Vagina (tissue), 2 donors: Measurements from ENCODE around the gene ROR2. TPM values are rescaled to one million over a fixed set of nuclear protein-coding genes. Genes with fewer than 3 reads are reported as not detected.

Source experiments
- DNase-seq, 2 donors: peaks; one replicate each; pipeline ENCODE4 v3.0.0-alpha.2; 2017; ENCODE audit errors: extremely low spot score in 2 of 2
- H3K27ac ChIP-seq: fragments of 200-600 bp; sonication (generic); one replicate; pipeline ENCODE4 v1.5.1; 2019
- H3K27me3 ChIP-seq: fragments of 200-600 bp; sonication (generic); one replicate; pipeline ENCODE4 v1.5.1; 2019
- H3K36me3 ChIP-seq, 2 donors: fragments of 200-600 bp; sonication (generic); one replicate each; pipeline ENCODE4 v1.5.1; 2017 to 2019
- H3K4me1 ChIP-seq: fragments of 200-600 bp; sonication (generic); one replicate; pipeline ENCODE4 v1.5.1; 2019
- H3K4me3 ChIP-seq, 2 donors: fragments of 200-600 bp; sonication (generic); 1 replicate in 1 of 2; 2 replicates in 1 of 2; pipeline ENCODE4 v1.5.1; 2016 to 2019
- H3K9me3 ChIP-seq: fragments of 200-600 bp; sonication (generic); one replicate; pipeline ENCODE4 v1.5.1; 2019
- CTCF ChIP-seq, 3 experiments: fragments of 450-650 bp in 2 of 3; fragments of 200-600 bp in 1 of 3; sonication (generic) in 1 of 3; IDR thresholded peaks; one replicate each; pipeline ENCODE4 v1.5.1; 2017 to 2019; ENCODE audit warnings: antibody characterized with exemption in 3 of 3, mild to moderate bottlenecking in 2 of 3, moderate library complexity in 2 of 3
- POLR2A ChIP-seq, 2 donors: fragments of 450-650 bp; IDR thresholded peaks; one replicate each; pipeline ENCODE4 v1.6.1; 2017; ENCODE audit warnings: antibody characterized with exemption in 2 of 2, mild to moderate bottlenecking in 2 of 2, moderate library complexity in 2 of 2
- POLR2AphosphoS5 ChIP-seq, 2 donors: sonication (generic); formaldehyde crosslinking; IDR thresholded peaks; one replicate each; pipeline ENCODE4 v1.9.0; 2017; ENCODE audit warnings: antibody characterized with exemption in 2 of 2, mild to moderate bottlenecking in 2 of 2, low read depth in 1 of 2; ENCODE audit not compliant: insufficient read depth in 1 of 2
- intact Hi-C: fragments of 100-400 bp; cut with DNase I; formaldehyde crosslinking; loops from one replicate; pipeline ENCODE4 v1.15.1; 2023
- total RNA-seq: library from RNA; depleted of rRNA; stranded (reverse); fragments of >200 nt; gene quantifications from one replicate; pipeline ENCODE4 v1.2.3, GENCODE V29; 2016

Gene ROR2
- total RNA-seq, 1 donor from 2014 or later: 22.3 TPM

DNA sequence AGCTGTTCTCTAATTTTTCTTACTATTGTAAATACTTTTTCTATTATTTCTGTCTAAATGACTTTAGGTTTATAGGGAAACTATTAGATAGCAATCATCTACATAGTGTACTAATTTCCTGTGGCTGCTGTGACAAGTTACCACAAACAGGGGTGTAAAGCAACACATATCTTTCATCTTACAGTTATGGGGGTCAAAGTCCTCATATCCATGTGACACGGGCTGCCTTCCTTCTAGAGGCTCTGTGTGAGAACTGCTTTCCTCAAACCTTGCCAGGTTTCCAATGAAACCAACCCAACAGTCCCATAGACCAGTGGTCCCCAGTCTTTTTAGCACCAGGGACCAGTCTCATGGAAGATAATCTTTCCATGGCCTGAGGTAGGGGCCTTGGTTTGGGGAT is 189.1 kb downstream of the ROR2 start:
- Histone ChIP-seq H3K27me3 (no peaks in the 10 kb centered on the region), H3K27ac (no peak overlapping the region), H3K9me3 (no peaks in the 10 kb centered on the region), H3K4me1 (no peaks in the 10 kb centered on the region), H3K36me3 (peaks cover 0 to 3% of the 10 kb centered on the region in 2 donors), H3K4me3 (no peak overlapping the region)
- TF ChIP-seq POLR2AphosphoS5 (IDR thresholded peaks at IDR 0.05; ENCODE audit: insufficient read depth in 1 of 2, low read depth in 1 of 2): no peak
- TF ChIP-seq POLR2A (IDR thresholded peaks at IDR 0.05): no peak
- TF ChIP-seq CTCF (IDR thresholded peaks at IDR 0.05): no peak
- DNase-seq: no peak
- intact Hi-C loops: no loop called here

- no peak for TF ChIP-seq POLR2AphosphoS5 (IDR thresholded peaks at IDR 0.05; ENCODE audit: insufficient read depth in 1 of 2, low read depth in 1 of 2)
- peak in 1 of 3 experiments; percentile 42 for TF ChIP-seq CTCF (IDR thresholded peaks at IDR 0.05)
- peaks cover 0 to 3% of the 10 kb centered on the region in 2 donors for H3K36me3 ChIP-seq
- no peaks in the 10 kb centered on the region for H3K4me1 ChIP-seq
- no peaks in the 10 kb centered on the region for H3K9me3 ChIP-seq
- H3K27me3 ChIP-seq: no peaks in the 10 kb centered on the region
- H3K4me3 ChIP-seq: no peak overlapping the region
- no peak overlapping the region for H3K27ac ChIP-seq
- no peak for DNase-seq
- intact Hi-C loops: no loop called here
Observed at GRCh38 chr9:91758491-91758981, 191.5 kb downstream of the ROR2 start.

GRCh38 chr9:91757782-91758181 is 192.2 kb downstream of the ROR2 start:
- no peaks in the 10 kb centered on the region for H3K27me3 ChIP-seq
- TF ChIP-seq POLR2AphosphoS5 (IDR thresholded peaks at IDR 0.05; ENCODE audit: insufficient read depth in 1 of 2, low read depth in 1 of 2): no peak
- no peak for DNase-seq

GRCh38 chr9:91756510-91756780 is 193.6 kb downstream of the ROR2 start:
- Histone ChIP-seq H3K36me3 (peaks cover 0 to 3% of the 10 kb centered on the region in 2 donors), H3K27me3 (no peaks in the 10 kb centered on the region), H3K4me1 (no peaks in the 10 kb centered on the region), H3K27ac (no peak overlapping the region), H3K4me3 (no peak overlapping the region), H3K9me3 (no peaks in the 10 kb centered on the region)
- intact Hi-C loops: no loop called here
- DNase-seq: no peak
- no peak for TF ChIP-seq POLR2A (IDR thresholded peaks at IDR 0.05)
- TF ChIP-seq CTCF (IDR thresholded peaks at IDR 0.05): no peak
- no peak for TF ChIP-seq POLR2AphosphoS5 (IDR thresholded peaks at IDR 0.05; ENCODE audit: insufficient read depth in 1 of 2, low read depth in 1 of 2)

More at GRCh38 chr9:91757782-91758181, 192.2 kb downstream of the ROR2 start:
- H3K4me1 ChIP-seq: no peaks in the 10 kb centered on the region
- H3K4me3 ChIP-seq: no peak overlapping the region
- intact Hi-C loops: no loop called here
- peaks cover 0 to 3% of the 10 kb centered on the region in 2 donors for H3K36me3 ChIP-seq
- no peaks in the 10 kb centered on the region for H3K9me3 ChIP-seq
- H3K27ac ChIP-seq: no peak overlapping the region

DNA sequence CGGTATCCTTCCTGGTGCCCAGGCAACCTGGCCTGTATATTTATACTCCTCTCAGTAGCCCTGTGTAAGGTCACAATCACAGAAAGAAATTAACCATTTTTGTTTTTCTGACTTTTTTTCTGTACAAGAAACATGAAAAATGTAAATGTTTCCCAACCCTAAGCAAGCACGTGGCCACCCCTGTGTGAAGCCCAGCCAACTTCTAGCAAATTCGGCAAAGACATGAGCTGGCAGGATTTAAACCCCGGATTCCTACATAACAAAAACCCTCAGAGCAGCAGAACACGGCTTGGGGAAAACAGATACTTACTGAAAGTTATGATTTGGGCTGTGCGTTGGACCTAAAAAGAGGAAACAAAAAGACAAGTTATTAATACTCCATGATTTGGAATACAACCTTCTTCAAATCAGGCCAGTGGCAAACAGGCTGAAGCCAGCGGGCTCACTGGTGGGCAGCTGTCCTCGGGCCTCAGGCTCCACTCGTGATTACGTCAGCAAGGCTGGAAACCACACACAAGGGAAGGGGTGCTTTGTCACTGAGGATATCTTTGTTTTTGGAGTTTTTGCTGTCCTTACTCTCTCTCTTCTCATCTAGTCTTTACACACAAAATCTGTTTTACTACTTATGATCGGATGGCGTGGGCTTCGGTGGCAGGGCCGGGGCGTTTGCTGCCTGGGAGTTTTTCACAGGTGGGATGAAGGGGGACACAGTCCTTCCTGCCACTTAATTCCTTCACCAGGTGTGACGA is 194.1 kb downstream of the ROR2 start:
- H3K4me1 ChIP-seq: no peaks in the 10 kb centered on the region
- H3K36me3 ChIP-seq: peaks cover 0 to 3% of the 10 kb centered on the region in 2 donors
- intact Hi-C loops: no loop called here
- no peaks in the 10 kb centered on the region for H3K9me3 ChIP-seq
- DNase-seq: no peak
- no peak for TF ChIP-seq POLR2A (IDR thresholded peaks at IDR 0.05)
- TF ChIP-seq POLR2AphosphoS5 (IDR thresholded peaks at IDR 0.05; ENCODE audit: insufficient read depth in 1 of 2, low read depth in 1 of 2): no peak
- no peak for TF ChIP-seq CTCF (IDR thresholded peaks at IDR 0.05)
- H3K27ac ChIP-seq: no peak overlapping the region
- H3K27me3 ChIP-seq: no peaks in the 10 kb centered on the region
- H3K4me3 ChIP-seq: no peak overlapping the region
